NCI-H82 treated with DMSO at 0.1 percent for 48 hours (cell line): ENCODE results near the gene LAPTM4A.
"Not testable (repeated sequence)": the region's sequence is repeated elsewhere in the genome, so short reads cannot be mapped to it uniquely, and the experiment has no call there.

ENCODE experiments used
- DNase-seq: peaks from one replicate; lab custom pipeline; 2025; ENCODE audit not compliant: unreplicated experiment; lab: John Stamatoyannopoulos, UW

LAPTM4A gene

DNA sequence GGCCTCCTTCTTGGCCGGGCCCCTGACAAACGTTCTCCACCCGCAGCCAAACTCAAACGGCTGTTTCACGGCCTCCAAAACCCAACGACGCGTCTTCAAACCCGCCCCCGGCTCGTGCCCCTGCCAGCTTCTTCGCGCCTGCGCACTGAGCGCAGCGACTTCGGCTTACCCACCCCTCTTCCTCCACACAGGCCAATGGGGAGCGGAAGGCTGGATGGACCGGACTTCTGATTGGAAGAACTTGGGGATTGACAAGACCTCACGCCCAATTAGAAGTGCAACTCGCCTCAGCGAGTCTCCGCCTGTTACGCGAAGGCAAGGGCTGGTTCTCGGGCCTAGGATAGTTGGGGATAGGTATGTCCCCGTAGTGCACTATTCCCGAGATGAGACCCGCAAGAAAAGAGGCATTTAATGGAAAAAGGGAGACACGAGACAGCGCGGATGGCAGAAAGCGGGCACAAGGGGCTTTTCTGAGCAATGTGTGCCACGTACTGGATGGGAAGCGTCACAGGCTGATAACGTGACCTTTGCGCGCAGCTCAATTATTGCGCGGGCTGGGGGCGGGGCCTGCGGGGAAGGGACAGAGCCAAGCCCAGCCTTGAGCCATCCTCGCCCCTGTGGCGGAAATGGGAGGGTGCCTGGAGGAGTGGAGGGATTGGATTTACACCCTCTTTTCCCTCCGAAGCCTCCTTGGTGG is at the start of gene LAPTM4A:
Gene LAPTM4A, minus strand, starts transcription at position 97 of the 697 bp plus-strand sequence. CDS start 108 bp downstream, outside the sequence.
- DNase-seq, result peak; percentile 99

DNA sequence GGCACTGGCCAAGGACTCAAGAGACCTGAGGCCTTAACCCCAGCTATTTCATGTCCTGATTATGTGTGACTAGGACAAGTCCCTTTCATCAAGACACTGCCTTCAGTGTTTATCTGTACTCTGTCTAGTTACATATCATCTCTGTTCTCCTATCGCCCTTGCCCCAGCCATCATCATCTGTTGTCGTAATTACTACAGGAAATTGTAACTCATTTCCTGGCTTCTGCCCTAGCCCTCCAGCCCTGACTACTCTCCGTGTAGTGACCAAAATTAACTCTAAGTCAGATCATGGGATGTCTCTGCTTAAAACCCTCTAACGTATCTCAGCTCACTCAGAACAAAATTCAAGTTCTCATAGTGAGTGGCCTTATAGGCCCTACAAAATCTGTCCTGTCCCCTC is 49.3 kb upstream of the LAPTM4A start:
- DNase-seq, result no peak

DNA sequence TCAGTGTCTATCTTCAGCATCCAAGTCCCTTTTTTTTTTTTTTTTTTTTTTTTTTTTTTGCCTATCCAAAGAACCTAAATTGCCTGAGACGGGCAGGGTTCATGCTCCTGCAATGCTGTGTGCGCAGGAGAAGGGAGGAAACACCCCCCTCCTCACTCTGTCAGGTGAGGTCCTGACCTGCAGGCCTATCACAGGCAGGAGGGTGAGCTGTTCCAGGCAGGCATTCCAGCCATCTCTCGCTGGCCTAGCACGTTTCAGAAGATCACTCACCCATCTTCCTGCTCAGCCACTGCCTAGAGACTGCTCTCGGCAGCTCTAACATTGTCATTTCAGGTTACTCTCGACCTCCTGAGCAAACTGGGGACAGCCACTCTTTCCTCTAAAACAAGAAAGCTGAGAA is 48.4 kb upstream of the LAPTM4A start:
- DNase-seq, result no peak

DNA sequence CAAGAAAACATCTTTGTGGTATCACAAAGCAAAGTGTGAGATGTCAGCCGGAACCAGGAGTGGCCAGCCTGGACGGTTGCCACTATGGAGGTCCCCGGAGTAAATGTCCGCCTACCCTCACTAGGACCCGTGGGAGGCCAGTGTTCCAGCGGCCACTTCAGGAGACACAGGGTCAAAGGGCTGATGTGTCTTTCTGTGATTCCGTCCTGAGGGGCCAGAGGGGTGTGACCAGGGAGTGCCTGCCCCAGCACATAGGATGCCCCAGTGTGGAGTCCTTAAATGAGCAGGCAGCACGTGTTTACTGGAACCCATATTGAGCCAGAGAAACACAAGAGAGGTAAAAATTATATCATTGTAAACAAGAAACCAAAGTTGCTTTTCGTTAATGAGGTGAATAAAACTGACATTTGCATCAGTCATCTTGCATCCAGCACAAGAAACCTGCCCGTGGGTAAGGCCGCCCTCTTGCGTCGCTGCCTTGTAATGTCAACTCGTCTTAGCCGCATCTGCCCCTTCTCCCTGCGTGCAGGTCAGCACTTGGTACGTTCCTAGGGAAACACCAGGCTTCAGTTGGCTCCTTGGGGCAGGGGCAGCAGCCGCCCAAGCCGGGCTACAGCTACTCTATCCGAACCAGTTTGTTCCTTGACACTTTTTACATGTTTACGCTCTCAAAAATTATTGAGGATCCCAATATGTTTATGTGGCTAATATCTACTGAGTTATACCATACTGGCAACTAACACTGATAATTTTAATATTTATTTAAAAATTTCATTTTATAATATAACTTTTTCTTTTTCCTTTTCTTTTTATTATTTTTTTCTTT is 46.7 kb upstream of the LAPTM4A start:
- DNase-seq, result peak; percentile 73

DNA sequence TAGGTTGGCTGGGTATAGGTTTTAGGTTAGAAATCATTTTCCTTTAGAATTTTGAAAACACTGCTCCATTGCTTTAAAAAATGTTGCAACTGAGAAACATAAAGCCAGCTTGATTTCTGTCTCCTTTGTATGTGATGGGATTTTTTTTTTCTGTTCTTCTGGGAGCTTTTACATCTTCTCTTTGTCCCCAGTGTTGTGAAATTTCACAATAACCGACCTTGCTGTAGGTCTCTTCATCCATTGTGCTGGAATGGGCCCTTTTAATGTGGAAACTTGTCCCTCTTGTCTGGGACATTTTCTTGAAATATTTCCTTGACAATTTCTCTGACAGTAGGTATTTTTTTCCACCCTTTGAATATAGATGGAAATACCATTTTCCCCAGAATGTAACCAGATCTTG is 44.0 kb upstream of the LAPTM4A start:
- DNase-seq, result no peak

DNA sequence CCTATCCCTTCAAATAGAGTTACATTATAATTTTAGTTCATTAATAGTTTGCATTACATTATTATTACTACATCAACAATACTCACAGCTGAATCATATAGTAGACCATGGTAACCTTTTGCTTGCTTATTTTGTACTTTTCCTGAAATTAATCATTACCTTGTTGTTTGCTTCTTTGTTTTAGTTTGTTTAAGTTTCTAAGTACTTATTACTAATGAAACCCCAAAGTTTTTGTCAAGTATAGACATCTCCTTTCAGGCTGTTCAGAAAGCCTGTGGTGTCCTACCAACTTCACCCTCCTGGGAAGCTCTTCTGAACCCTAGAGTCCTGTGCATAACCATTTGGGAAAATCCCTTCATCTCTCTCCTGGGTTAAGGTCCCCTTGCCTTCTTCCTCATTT is 43.5 kb upstream of the LAPTM4A start:
- no peak for DNase-seq

DNA sequence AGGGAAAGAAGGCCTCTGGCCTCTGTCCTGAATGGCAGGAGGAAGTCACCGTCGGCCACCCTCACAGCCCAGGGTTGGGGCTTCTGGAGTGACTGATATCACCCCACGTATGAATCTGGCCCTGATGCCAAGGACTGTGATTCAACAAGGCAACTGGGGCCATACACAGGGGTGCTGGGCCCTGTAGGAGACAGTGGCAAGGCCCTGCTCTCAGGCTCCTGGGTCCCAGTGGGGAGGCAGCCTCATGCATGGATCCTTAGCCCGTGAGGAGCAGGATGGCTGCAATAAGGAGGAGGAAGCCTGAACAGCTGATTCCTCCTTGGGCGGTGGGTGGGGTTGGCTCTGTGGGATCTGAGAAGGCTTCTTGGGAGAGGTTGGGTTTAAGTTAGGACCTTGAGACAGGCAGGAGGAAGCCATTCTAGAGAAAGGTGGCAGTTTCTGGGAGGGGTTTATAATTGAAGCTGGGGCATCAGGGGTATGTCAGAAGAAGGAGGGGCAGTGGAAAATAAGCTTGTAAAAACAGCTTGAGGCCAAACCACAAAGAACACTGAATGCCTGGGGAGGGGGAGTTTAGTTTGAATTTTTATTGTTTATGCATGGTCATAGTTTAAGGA is 42.8 kb upstream of the LAPTM4A start:
- DNase-seq, result no peak

DNA sequence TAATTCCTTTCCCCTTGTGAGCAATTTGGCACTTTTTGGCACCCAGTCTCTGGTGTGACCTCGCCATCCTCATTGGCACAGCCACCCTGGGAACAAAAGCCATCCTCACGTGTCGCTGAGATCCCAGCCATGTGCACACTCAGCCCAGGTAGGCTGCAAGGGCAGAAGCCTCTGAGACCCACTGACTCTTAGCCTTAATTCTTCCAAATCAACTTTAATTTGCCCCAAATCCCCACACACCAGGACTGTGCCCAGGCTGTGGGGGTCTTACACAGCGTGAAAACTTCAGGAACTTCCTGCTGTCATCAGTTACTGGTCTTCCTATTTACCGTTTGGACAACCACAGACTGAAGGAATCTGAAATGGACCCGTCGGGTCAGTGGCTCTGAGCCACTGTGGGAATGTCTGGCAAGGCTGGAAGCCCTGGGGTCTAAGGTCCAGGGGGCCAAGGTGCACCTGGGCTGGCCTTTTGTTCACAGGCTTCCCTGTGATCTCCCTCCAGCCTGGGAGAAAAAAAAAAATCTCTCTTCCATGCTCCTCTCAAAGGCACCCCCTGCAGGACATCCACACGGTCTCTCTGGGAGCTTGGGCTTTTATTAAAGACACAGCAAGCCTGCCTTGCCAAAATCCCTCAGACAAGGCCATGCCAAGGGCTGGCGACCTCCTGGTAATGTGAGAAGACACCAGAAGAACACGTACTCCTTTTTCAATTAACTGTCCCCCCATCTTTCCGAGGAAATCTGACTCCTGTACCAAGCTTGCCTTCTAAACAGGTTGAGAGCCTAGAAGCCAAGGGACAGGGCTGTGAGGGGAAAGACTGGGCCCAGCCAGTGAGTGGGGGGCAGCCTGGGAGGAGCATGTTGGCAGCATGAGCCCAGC is 42.1 kb upstream of the LAPTM4A start:
- peak; percentile 17 for DNase-seq

DNA sequence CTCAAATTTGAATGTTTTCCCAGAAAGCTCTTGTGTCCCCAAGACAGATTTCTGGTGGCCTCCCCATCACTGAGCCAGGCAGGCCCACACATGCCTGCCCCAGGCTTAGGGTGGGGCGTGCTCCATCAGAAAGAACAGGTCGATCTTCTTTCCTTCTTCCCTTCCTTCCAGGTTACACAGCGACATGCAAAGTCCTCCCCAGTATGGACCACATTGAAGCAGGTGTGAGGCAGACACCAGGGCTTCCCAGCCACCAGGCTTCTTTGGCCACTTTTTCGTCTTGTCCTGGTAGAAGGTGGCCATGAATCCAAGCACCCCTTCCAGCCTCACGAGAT is 41.4 kb upstream of the LAPTM4A start:
- DNase-seq, result no peak

DNA sequence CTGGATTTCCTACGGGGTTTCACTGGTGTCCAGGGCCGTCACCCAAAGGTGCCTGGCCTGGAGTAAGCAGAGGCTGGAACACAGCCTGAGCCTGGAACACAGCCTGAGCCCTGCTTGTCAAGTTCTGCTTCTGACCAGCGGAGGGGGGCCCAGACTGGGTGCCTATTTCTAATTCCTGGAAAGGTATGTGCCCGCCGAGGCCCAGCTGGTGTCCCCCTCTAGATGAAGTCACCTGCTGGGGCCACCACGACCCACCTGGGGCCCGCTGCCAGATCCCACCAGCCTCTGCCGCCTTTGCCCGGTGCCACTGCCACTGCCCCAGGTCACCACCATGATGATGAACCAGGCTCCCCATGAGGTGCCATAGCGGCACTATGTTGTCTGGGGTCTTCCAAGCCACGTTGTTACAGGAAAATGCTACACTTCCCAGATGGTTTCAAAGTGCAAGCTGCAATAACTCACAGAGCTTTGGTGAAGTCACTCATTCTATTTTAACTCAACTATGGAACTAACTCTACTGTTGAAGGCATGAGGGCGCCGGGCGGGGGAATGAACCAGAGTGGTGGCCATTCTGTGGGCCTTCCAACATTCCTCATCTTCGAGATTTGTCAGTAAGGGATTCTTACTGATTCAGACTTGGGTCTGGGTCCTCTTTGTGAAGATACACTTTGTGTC is 40.9 kb upstream of the LAPTM4A start:
- no peak for DNase-seq

DNA sequence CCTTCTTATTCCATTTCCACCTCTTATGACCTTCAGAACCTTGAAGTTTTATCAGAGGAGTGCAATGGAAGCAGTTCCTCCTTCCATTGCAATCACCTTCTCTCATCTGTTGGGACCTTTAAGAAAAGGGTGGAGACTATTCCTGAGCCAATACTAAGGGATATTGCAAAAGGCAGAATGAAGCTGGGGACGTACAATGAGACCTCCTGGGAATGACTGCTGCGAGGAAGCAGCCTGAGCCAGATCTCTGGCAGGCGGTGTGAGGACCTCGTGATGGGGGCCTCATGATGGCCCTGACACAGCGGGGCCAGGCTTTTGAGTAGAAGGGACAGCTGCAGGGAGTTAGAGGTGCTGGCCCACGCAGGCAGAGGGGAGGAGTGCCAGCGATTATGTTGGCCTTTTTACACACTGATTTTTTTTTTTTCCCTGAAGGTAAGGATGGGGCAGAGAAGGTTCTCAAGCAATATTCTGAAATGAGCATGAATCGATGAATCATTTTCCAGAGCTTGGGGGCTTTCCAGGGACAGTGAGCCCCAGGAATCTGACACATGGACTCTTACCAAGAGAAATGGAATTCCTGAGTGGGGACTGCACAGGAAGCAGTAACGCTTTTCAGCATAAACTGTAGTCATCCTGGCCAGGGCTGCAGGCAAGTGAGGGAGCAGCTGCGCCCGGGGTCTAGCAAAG is 40.0 kb upstream of the LAPTM4A start:
- no peak for DNase-seq

DNA sequence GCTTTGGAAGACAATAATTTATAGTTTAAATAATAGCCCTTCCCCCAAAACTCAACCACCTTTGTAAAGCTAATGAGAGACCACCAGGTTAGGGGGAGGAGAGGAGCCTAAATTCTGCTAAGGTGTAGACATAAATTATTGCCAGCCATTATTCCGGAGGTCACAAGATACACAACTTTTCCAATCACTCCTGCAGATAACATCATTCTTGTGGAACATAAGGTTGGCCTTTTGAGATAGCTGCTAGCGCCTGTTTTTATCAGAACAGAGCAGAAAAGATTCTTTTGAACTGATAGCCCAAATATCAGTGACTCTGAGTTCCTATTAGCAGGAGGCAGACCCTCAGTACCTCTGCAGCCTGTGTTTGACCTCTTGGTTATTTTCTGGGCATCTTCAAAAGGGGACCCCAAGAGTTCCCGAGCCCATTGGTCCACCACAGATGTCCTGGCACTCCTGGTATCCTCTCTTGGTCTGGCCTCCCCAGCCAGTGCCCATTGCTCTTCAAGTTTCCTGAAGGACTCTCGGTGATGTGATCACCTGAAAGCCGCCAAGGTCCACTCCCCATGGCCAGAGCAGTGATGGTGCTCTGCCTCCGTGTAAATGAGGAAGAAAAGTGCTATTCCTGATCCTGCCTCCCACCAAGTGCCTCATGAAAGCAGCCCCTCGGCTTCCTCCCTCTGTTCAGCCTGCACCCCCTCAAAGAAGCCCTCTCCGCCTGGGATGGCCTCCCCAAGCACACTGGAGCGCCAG is 38.5 kb upstream of the LAPTM4A start:
- DNase-seq, result no peak

DNA sequence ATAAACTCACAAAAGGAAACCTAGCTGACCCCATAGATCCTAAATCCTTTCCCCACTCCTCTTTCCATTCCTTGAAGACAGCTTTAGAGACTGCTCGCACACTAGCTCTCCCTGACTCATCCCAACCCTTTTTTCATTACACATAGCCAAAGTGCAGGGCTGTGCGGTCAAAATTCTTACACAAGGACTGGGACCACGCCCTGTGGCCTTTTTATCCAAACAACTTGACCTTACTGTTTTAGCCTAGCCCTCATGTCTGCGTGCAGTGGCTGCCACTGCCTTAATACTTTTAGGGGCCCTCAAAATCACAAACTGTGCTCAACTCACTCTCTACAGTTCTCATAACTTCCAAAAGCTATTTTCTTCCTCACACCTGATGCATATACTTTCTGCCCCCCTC is 34.5 kb upstream of the LAPTM4A start:
- not testable (repeated sequence) for DNase-seq

DNA sequence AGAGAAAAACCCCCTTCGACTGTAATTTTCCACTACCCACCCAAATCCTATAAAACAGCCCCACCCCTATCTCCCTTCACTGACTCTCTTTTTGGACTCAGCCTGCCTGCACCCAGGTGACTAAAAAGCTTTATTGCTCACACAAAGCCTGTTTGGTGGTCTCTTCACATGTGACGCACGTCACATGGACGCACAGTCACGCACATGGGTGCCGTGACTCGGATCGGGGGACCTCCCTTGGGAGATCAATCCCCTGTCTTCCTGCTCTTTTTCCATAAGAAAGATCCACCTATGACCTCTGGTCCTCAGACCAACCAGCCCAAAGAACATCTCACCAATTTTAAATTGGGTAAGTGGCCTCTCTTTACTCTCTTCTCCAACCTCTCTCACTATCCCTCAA is 31.4 kb upstream of the LAPTM4A start:
- not testable (repeated sequence) for DNase-seq

DNA sequence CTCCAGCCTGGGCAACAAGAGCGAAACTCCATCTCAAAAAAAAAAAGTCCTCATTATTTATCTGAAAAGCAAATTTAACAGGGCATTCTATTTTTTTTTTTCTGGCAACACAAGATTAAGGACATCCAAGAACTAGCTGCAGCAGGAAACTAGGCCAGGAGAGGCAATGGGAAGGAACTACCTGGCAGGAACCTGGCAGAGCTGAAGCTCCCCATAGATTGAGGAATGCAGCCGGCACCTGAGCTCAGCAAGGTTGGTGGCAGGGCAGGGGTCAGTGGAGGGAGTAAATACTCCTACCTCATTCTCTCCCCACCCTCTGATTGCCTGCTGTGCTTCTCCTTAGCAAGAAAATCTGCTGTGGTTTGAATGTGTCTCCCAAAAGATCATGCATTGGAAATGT is 30.4 kb upstream of the LAPTM4A start:
- no peak for DNase-seq

DNA sequence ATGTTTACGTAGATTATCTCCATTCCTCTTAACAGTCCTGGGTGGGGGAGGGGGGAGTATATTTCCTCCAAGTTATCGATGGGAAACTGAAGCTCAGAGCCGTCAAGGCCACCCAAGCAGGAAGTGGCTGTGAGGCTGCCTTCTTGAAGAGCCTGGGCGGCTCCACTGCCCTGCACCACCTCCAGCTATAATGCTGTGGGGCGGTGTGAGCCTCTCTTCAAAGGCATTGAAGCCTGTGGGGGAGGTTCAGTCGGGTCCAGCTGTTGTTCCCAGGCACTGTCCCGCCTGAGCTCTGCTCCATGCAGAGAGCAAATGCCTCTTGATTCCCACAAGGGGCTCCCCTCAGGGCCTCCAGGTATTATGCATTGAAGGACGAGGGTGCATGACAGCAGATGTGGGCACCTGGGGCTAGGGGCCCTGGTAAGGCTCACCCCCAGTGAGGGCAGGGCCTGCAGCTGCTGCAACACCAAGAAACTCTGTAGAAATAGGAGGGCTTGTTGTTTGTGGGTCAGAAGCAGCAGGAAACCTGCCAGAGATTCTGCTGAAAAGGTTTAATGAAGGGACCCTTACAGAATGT is 29.5 kb upstream of the LAPTM4A start:
- DNase-seq, result no peak

DNA sequence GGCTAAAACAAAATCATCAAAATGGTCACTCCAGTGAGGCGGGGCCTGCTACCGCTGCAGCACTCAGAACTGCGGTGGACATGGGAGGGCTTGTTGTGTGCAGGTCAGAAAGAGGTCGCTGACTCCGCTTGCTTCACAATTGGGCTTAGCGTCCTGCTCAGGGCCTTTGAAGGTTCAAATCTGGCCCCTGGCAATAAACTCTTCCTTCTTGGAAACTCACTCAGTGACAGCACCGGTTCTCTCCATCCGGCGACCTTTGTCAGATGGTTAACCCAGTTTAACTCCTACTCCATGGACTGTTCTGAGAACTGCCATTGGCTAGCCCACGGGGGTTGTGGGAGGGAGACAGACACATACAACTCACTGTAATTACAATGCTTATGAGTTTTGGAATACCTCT is 29.0 kb upstream of the LAPTM4A start:
- DNase-seq, result no peak

DNA sequence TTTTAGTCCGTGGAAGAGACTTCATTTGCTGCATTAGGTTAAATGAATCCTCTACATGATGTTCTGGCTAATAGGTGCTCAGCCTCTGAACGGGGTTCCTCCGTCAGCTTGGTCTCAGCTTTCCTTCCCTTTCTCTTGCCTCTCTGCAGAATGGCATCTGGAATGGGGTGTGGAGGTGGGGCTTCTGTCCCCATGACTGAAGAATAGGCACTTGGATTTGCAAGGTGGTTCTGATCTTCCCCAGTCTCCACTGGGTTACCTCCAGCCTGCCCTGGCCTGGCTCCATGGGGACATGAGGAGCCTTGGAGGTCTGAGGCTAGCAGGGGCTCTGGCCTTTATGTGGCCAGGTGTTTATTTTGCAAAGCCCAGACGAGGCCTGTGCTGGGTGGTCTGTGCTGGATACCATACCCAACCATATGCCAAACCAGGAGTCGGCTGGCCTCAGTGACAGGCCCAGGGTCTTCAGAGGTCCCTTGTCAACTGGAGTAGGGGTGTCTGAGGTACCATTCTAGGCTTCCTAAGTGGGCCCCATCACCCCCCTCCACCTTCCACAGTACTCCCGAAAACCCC is 28.2 kb upstream of the LAPTM4A start:
- no peak for DNase-seq
